ENCODE measurements around the gene PHF20.
A peak's percentile ranks its signal among the peaks of the same experiment; 100 is the strongest.
"Not testable (repeated sequence)": the region's sequence is repeated elsewhere in the genome, so short reads cannot be mapped to it uniquely, and the experiment has no call there.

PHF20 gene

GRCh38 chr20:35842361-35842760, 70.5 kb downstream of the PHF20 start:
- no peak for DNase-seq

GRCh38 chr20:35843894-35844293, 72.1 kb downstream of the PHF20 start:
- not testable (repeated sequence) for DNase-seq

- no peak for DNase-seq
Observed at GRCh38 chr20:35845561-35845960, 73.7 kb downstream of the PHF20 start.

- peak; percentile 36 to 58 for DNase-seq
Observed at GRCh38 chr20:35849706-35850105, 77.9 kb downstream of the PHF20 start.

GRCh38 chr20:35851659-35852058, 79.8 kb downstream of the PHF20 start:
- not testable (repeated sequence) for DNase-seq

- no peak for DNase-seq
Observed at GRCh38 chr20:35854713-35855348, 83.0 kb downstream of the PHF20 start.

- DNase-seq: not testable (repeated sequence)
Observed at GRCh38 chr20:35855641-35856040, 83.8 kb downstream of the PHF20 start.

- DNase-seq: no peak
Observed at GRCh38 chr20:35856866-35857265, 85.1 kb downstream of the PHF20 start.

GRCh38 chr20:35866418-35867202, 94.8 kb downstream of the PHF20 start:
- no peak for DNase-seq

GRCh38 chr20:35870541-35871258, 98.9 kb downstream of the PHF20 start:
- DNase-seq: no peak

- DNase-seq: no peak
Observed at GRCh38 chr20:35871259-35871771, 99.5 kb downstream of the PHF20 start.

- DNase-seq: no peak
Observed at GRCh38 chr20:35876033-35876320, 104.2 kb downstream of the PHF20 start.

GRCh38 chr20:35877611-35878010, 105.8 kb downstream of the PHF20 start:
- DNase-seq: no peak

- DNase-seq: no peak
Observed at GRCh38 chr20:35878113-35878625, 106.4 kb downstream of the PHF20 start.

GRCh38 chr20:35881676-35882075, 109.9 kb downstream of the PHF20 start:
- no peak for DNase-seq

GRCh38 chr20:35882427-35883161, 110.8 kb downstream of the PHF20 start:
- DNase-seq: not testable (repeated sequence)

GRCh38 chr20:35883336-35883777, 111.5 kb downstream of the PHF20 start:
- DNase-seq: no peak

- DNase-seq: peak; percentile 71 to 84
Observed at GRCh38 chr20:35883778-35884540, 112.1 kb downstream of the PHF20 start.

GRCh38 chr20:35884541-35884865, 112.7 kb downstream of the PHF20 start:
- DNase-seq: no peak

- no peak for DNase-seq
Observed at GRCh38 chr20:35885212-35885611, 113.4 kb downstream of the PHF20 start.

GRCh38 chr20:35886537-35886936, 114.7 kb downstream of the PHF20 start:
- DNase-seq: peak; percentile 99

All from NCI-H524 (cell line).